Fibroblast of skin of left biceps (primary cell): ENCODE results near the gene GOLIM4.

Experiments used
- DNase-seq, 2 experiments: peaks; one replicate each; pipeline ENCODE4 v3.0.0-alpha.2; 2013; ENCODE audit warnings: low read depth in 2 of 2

Gene GOLIM4

GRCh38 chr3:168100777-168101492, 5.2 kb upstream of the GOLIM4 start:
- DNase-seq: no peak

- DNase-seq: no peak
These were observed 1.7 kb upstream of the GOLIM4 start for GRCh38 chr3:168097381-168097780.

- DNase-seq: peak; percentile 63 to 70
These were observed 507 bp upstream of the GOLIM4 start for GRCh38 chr3:168096210-168096652.

GRCh38 chr3:168094877-168095610, 680 bp downstream of the GOLIM4 start:
- DNase-seq: peak in 1 of 2 experiments; percentile 17

- no peak for DNase-seq
These were observed 1.2 kb downstream of the GOLIM4 start for GRCh38 chr3:168094580-168094876.

GRCh38 chr3:168093790-168094189, 1.9 kb downstream of the GOLIM4 start:
- no peak for DNase-seq

- DNase-seq: no peak
These were observed 2.5 kb downstream of the GOLIM4 start for GRCh38 chr3:168093229-168093628.

- no peak for DNase-seq
These were observed 3.8 kb downstream of the GOLIM4 start for GRCh38 chr3:168091941-168092340.

GRCh38 chr3:168091302-168091858, 4.3 kb downstream of the GOLIM4 start:
- no peak for DNase-seq

GRCh38 chr3:168090306-168091085, 5.2 kb downstream of the GOLIM4 start:
- DNase-seq: no peak

- DNase-seq: no peak
These were observed 6.4 kb downstream of the GOLIM4 start for GRCh38 chr3:168089179-168089771.

- no peak for DNase-seq
These were observed 7.5 kb downstream of the GOLIM4 start for GRCh38 chr3:168088106-168088720.

- DNase-seq: no peak
These were observed 8.2 kb downstream of the GOLIM4 start for GRCh38 chr3:168087539-168087938.

- DNase-seq: no peak
These were observed 9.0 kb downstream of the GOLIM4 start for GRCh38 chr3:168086541-168087260.

- no peak for DNase-seq
These were observed 10.1 kb downstream of the GOLIM4 start for GRCh38 chr3:168085491-168086119.

- no peak for DNase-seq
These were observed 11.8 kb downstream of the GOLIM4 start for GRCh38 chr3:168083906-168084305.

GRCh38 chr3:168081856-168082255, 13.9 kb downstream of the GOLIM4 start:
- DNase-seq: no peak

GRCh38 chr3:168081171-168081771, 14.5 kb downstream of the GOLIM4 start:
- DNase-seq: no peak

GRCh38 chr3:168080499-168081170, 15.1 kb downstream of the GOLIM4 start:
- DNase-seq: no peak
